IMR-90 (cell line): ENCODE data around the gene DLAT.

Experiments used
- BHLHE40 ChIP-seq: fragments of 150-350 bp; IDR thresholded peaks from 2 replicates; pipeline ENCODE4 v1.6.1; 2016; ENCODE audit warnings: mild to moderate bottlenecking, low read depth, low read length
- CEBPB ChIP-seq: IDR thresholded peaks from 2 replicates; pipeline ENCODE4 v1.6.1; 2012; ENCODE audit warnings: low read depth, low read length, improper control_type of control experiment
- CHD1 ChIP-seq: IDR thresholded peaks from 2 replicates; pipeline ENCODE4 v1.6.1; 2012; ENCODE audit warnings: low read depth, low read length, improper control_type of control experiment
- CTCF ChIP-seq: conservative IDR thresholded peaks from 2 replicates; pipeline ENCODE4 v1.5.1; 2012; ENCODE audit warnings: mild to moderate bottlenecking, low read depth, low read length, improper control_type of control experiment
- ELK1 ChIP-seq: fragments of 150-350 bp; IDR thresholded peaks from 2 replicates; pipeline ENCODE4 v1.6.1; 2016; ENCODE audit warnings: low read depth, mild to moderate bottlenecking, low read length, moderate library complexity, borderline replicate concordance
- MAFK ChIP-seq: IDR thresholded peaks from 2 replicates; pipeline ENCODE4 v1.6.1; 2012; ENCODE audit warnings: low read depth, low read length, improper control_type of control experiment
- MXI1 ChIP-seq: IDR thresholded peaks from 2 replicates; pipeline ENCODE4 v1.6.1; 2012; ENCODE audit warnings: low read depth, mild to moderate bottlenecking, low read length, moderate library complexity, borderline replicate concordance
- POLR2A ChIP-seq: IDR thresholded peaks from 2 replicates; pipeline ENCODE4 v1.6.1; 2012; ENCODE audit warnings: mild to moderate bottlenecking, low read depth, low read length
- RCOR1 ChIP-seq: IDR thresholded peaks from 2 replicates; pipeline ENCODE4 v1.6.1; 2012; ENCODE audit warnings: mild to moderate bottlenecking, low read length, improper control_type of control experiment; ENCODE audit not compliant: insufficient replicate concordance
- RFX5 ChIP-seq: IDR thresholded peaks from 2 replicates; pipeline ENCODE4 v1.8.0; 2012; ENCODE audit warnings: low read depth, mild to moderate bottlenecking, low read length, moderate library complexity
- SMC3 ChIP-seq: fragments of 150-350 bp; IDR thresholded peaks from 2 replicates; pipeline ENCODE4 v1.6.1; 2016; ENCODE audit warnings: low read depth, mild to moderate bottlenecking, antibody characterized with exemption, low read length, moderate library complexity
- USF2 ChIP-seq: fragments of 150-350 bp; IDR thresholded peaks from 2 replicates; pipeline ENCODE4 v1.6.1; 2017; ENCODE audit warnings: mild to moderate bottlenecking, antibody characterized with exemption, low read length, low read depth

- no peak for TF ChIP-seq CTCF
- TF ChIP-seq BHLHE40 = no peak
- TF ChIP-seq RCOR1 = no peak
- TF ChIP-seq CEBPB = no peak
- TF ChIP-seq POLR2A = no peak
- TF ChIP-seq MAFK = no peak
- no peak for TF ChIP-seq ELK1
- no peak for TF ChIP-seq USF2
- no peak for TF ChIP-seq MXI1
- TF ChIP-seq RFX5 = no peak
- no peak for TF ChIP-seq CHD1
- TF ChIP-seq SMC3 = no peak
Measured at GRCh38 chr11:112103446-112103845, 78.2 kb downstream of the DLAT start.
